Stimulated activated CD8-positive, alpha-beta memory T cell treated with anti-CD3 and anti-CD28 coated beads, Interleukin-7, amount 100 ng/mL, for 4 hours (primary cell): Measurements from ENCODE around the gene ZNF710.
"Not testable (repeated sequence)": the region's sequence is repeated elsewhere in the genome, so short reads cannot be mapped to it uniquely, and the experiment has no call there.

Source experiments
- DNase-seq, 2 donors: peaks; one replicate each; pipeline ENCODE4 v3.0.0-alpha.2; 2020; ENCODE audit warnings: low read depth in 2 of 2

The ZNF710 gene

GRCh38 chr15:90103701-90104329, 102.7 kb downstream of the ZNF710 start:
- DNase-seq = no peak

- no peak for DNase-seq
Observed at GRCh38 chr15:90104551-90104950, 103.4 kb downstream of the ZNF710 start.

DNA sequence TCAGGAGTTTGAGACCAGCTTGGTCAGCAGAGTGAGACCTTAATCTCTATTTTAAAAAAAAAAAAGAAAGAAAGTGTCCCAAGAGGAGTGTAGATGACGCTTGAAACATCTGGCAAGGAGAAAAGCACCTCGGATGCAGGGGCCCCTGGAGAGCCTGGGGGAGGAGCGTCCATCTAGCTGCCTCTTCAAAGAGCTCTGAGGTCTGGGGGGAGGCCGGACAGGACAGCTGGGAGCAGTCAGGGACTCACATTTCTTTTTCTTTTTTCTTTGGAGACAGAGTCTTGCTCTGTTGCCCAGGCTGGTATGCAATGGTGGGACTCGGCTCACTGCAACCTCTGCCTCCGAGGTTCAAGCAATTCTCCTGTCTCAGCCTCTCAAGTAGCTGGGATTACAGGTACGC, 104.4 kb downstream of the ZNF710 start:
- no peak for DNase-seq

DNA sequence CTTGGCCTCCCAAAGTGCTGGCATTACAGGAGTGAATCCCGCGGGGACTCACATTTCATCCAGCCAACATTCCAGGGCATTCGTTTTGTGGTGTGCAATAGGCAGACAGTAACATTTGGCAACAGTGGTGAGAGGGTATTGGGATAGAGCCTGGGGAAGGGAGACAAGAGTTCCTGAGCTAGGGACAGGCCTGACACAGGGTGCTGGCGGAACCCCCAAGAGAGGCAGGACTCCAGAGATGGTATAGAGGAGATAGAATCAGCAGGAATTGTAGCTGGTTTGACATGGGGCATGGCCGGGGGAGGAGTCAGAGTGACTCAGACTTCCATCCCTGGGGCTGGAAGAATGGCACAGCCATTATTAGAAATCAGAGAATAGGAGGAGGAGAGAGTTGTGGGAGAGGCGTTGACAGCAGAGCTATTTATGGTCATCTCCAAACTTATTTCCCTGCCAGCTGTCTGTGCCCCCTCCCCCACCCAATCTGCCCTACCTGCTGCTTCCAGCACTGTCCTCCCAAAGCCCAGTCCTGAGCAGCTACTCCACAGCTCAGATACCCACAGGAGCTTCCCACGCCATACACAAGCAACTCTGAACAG, 105.5 kb downstream of the ZNF710 start:
- DNase-seq = no peak

DNA sequence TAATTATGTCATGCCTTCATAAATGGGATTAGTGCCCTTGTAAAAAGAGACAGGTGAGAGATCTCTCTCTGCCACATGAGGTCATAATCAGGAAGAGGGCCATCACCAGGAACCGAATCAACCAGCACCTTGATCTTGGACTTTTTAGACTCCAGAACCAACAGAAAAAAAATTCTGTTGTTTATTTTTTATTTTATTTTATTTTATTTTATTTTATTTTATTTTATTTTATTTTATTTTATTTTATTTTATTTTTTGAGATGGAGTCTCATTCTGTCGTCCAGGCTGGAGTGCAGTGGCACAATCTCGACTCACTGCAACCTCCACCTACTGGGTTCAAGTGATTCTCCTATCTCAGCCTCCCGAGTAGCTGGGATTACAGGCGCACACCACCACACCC, 106.9 kb downstream of the ZNF710 start:
- DNase-seq = not testable (repeated sequence)

DNA sequence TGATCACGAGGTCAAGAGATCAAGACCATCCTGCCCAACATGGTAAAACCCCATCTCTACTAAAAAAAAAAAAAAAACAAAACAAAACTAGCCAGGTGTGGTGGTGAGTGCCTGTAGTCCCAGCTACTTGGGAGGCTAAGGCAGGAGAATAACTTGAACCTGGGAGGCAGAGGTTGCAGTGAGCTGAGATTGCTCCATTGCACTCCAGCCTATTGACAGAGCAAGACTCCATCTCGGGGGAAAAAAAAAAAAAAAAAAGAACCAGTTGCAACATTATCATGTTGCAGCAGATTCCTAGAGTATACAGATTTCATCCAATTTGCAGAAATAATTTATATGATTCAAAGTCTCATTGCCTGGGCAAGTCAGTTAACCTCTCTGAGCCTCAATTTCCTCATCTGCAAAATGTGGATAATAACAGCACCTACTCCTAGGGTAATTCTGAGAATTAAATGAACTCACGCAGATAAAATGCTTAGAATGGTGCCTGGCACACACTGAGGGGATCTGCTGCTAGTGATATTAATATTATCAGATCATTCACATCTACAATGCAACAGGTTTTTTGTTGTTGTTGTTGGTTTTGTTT, 108.1 kb downstream of the ZNF710 start:
- DNase-seq = not testable (repeated sequence)

DNA sequence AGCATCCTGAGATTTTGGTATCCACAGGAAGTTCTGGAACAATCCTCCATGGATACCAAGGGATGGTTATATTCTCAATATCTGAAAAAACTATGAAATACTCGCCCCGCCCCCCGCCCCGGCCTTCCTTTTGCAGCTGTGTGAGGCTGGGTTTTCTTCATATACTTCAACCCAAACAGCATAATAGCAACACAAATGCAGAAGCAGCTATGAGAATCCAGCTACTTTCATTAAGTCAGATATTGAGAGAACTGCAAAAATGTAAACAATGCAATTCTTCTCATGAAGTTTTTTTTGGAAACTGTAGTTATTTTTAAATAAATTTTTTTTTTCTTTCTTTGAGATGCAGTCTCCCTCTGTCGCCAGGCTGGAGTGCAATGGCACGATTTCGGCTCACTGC, 112.0 kb downstream of the ZNF710 start:
- DNase-seq = no peak

DNA sequence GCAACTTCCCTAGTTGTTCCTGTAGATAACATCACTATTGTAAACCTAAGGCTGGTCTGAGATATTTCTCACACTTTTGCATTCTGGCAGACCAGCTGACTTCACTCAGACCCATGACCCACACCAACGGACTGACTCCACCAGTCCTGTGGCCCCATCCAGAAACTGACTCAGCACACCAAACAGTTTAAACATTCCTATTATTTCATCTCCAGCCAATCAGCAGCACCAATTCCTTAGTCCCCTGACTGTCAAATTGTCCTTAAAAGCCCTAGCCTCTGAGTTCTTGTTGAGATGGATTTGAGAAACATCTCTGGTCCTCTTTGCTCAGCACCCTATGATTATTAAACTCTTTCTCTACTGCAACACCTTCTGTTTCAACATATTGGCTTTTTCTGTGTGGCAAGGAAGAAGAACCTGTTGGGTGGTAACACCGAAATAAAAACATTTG, 113.4 kb downstream of the ZNF710 start:
- no peak for DNase-seq

- DNase-seq = no peak
Observed at GRCh38 chr15:90115783-90116182, 114.7 kb downstream of the ZNF710 start.

- no peak for DNase-seq
Observed at GRCh38 chr15:90119367-90119766, 118.2 kb downstream of the ZNF710 start.

GRCh38 chr15:90121086-90121485, 120.0 kb downstream of the ZNF710 start:
- no peak for DNase-seq

GRCh38 chr15:90124507-90124906, 123.4 kb downstream of the ZNF710 start:
- DNase-seq = no peak

DNA sequence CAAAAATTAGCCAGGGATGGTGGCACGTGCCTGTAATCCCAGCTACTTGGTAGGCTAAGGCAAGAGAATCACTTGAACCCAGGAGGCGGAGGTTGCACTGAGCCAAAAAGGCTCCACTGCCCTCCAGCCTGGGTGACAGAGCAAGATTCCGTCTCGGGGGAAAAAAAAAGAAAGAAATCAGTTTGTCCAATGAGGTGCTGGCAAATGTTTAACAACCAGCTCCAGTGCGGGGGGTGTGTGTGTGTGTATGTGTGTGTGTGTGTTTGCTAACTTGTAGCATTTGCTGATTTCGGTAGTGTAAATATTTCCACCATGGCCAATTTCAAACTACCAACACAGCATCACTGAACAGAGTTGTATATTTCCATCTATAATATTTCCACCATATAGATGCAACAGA, 124.9 kb downstream of the ZNF710 start:
- DNase-seq = no peak

GRCh38 chr15:90126596-90127435, 125.7 kb downstream of the ZNF710 start:
- DNase-seq = no peak

DNA sequence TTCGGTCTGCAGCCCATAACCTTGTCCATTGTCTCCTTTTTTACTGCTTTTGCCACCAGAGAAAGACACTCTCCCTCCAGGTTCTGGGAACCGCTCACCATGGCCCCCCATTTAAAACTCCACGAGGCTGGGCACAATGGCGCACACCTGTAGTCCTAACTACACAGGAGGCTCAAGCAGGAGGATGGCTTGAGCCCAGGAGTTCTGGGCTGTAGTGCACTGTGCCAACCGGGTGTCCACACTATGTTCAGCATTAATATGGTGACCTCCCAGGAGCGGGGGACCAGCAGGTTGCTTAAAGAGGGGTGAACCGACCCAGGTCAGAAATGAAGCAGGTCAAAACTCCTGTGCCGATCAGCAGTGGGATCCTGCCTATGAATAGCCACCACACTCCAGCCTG, 129.2 kb downstream of the ZNF710 start:
- no peak for DNase-seq
